DOHH2 (cell line): ENCODE measurements around the gene UBAC2.

ENCODE experiments used
- H3F3A ChIP-seq: fragments of 200-600 bp; sonication (generic), shearing (Covaris generic); 2 replicates; pipeline ENCODE4 v1.6.0; 2016; ENCODE audit warnings: antibody characterized with exemption, mild to moderate bottlenecking; ENCODE audit not compliant: control insufficient read depth, insufficient read depth
- H3K27ac ChIP-seq: fragments of 200-600 bp; sonication (generic); 2 replicates; pipeline ENCODE4 v1.5.1; 2014; ENCODE audit warnings: low read depth, mild to moderate bottlenecking, low read length, moderate library complexity
- H3K27me3 ChIP-seq: fragments of 200-600 bp; sonication (generic); 2 replicates; pipeline ENCODE4 v1.6.1; 2014; ENCODE audit warnings: mild to moderate bottlenecking, low read length, mixed read lengths; ENCODE audit not compliant: control insufficient read depth
- H3K36me3 ChIP-seq: fragments of 200-600 bp; sonication (generic); 2 replicates; pipeline ENCODE4 v1.6.1; 2014; ENCODE audit warnings: mild to moderate bottlenecking, low read length, moderate library complexity, mixed read lengths; ENCODE audit not compliant: control insufficient read depth
- H3K4me1 ChIP-seq: fragments of 200-600 bp; sonication (generic); 2 replicates; pipeline ENCODE4 v1.6.1; 2014; ENCODE audit warnings: mild to moderate bottlenecking, low read length, mixed read lengths; ENCODE audit not compliant: control insufficient read depth
- H3K4me2 ChIP-seq: fragments of 200-600 bp; sonication (generic); 2 replicates; pipeline ENCODE4 v1.6.0; 2014; ENCODE audit warnings: mild to moderate bottlenecking, low read length, moderate library complexity
- H3K4me3 ChIP-seq: fragments of 200-600 bp; sonication (generic); 2 replicates; pipeline ENCODE4 v1.5.1; 2014; ENCODE audit warnings: mild to moderate bottlenecking, low read length, mixed read lengths
- H3K79me2 ChIP-seq: fragments of 200-600 bp; sonication (generic); 2 replicates; pipeline ENCODE4 v1.6.1; 2014; ENCODE audit warnings: mild to moderate bottlenecking, low read length, mixed read lengths; ENCODE audit not compliant: control insufficient read depth
- H3K9me2 ChIP-seq: fragments of 200-600 bp; sonication (generic); replicated peaks from 2 replicates; pipeline ENCODE4 v1.6.1; 2014; ENCODE audit warnings: mild to moderate bottlenecking, low read length, mixed read lengths; ENCODE audit not compliant: control insufficient read depth
- H3K9me3 ChIP-seq: fragments of 200-600 bp; sonication (generic); 2 replicates; pipeline ENCODE4 v1.6.1; 2014; ENCODE audit warnings: antibody characterized with exemption, low read length, mixed read lengths; ENCODE audit not compliant: control insufficient read depth, insufficient read depth
- H4K20me1 ChIP-seq: fragments of 200-600 bp; sonication (generic); 2 replicates; pipeline ENCODE4 v1.6.0; 2014; ENCODE audit warnings: low read depth, mild to moderate bottlenecking, antibody characterized with exemption, low read length, moderate library complexity; ENCODE audit not compliant: control insufficient read depth, insufficient read depth
- EZH2phosphoT487 ChIP-seq: fragments of 200-600 bp; sonication (generic); IDR thresholded peaks from 2 replicates; pipeline ENCODE4 v1.6.1; 2017; ENCODE audit warnings: borderline replicate concordance, mild to moderate bottlenecking, antibody characterized with exemption, low read length, moderate library complexity, mixed read lengths
- TF ChIP-seq, protein P1 (sequence below): fragments of 200-600 bp; sonication (generic); IDR thresholded peaks from one replicate; pipeline ENCODE4 v1.5.1; 2014; ENCODE audit warnings: antibody characterized with exemption, mild to moderate bottlenecking, low read depth, low read length; ENCODE audit not compliant: poor library complexity, severe bottlenecking

The UBAC2 gene

DNA sequence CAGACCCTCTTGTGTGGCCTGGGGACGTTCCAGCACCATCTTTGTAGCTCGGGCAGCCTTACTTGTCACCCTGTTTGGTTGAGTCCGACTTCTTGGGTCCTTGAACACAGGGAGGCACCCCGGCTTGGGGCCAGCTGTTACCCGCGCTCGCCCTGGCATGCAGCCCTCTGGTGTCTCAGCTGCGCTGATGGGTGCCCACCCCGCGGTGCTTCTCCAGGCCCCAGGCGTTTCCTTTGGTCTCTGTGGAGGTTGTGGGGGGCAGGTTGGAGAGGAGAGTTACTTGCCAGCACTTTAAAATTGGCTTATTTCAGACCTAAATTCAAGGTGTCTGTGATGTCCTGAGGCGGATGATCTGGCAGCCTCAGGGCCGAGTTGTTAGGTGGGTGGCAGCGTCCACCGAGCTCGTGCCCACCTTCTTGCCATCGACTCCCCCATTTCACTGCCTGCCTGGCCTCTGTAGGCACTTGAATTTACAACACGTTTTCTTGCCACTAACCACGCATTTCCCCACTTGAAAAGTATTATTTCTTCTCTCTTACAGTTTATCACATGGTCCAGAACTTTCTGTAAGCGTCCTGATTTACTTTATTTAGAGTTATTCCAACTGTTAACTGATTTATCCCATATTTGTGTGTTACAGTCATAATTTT, 16.9 kb downstream of the UBAC2 start:
- peaks cover 97% of the 10 kb centered on the region for H3K79me2 ChIP-seq
- no peaks in the 10 kb centered on the region for H3K9me3 ChIP-seq
- TF ChIP-seq, protein P1, sequence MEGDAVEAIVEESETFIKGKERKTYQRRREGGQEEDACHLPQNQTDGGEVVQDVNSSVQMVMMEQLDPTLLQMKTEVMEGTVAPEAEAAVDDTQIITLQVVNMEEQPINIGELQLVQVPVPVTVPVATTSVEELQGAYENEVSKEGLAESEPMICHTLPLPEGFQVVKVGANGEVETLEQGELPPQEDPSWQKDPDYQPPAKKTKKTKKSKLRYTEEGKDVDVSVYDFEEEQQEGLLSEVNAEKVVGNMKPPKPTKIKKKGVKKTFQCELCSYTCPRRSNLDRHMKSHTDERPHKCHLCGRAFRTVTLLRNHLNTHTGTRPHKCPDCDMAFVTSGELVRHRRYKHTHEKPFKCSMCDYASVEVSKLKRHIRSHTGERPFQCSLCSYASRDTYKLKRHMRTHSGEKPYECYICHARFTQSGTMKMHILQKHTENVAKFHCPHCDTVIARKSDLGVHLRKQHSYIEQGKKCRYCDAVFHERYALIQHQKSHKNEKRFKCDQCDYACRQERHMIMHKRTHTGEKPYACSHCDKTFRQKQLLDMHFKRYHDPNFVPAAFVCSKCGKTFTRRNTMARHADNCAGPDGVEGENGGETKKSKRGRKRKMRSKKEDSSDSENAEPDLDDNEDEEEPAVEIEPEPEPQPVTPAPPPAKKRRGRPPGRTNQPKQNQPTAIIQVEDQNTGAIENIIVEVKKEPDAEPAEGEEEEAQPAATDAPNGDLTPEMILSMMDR = no peak
- TF ChIP-seq EZH2phosphoT487 = no peak
- no peak overlapping the region for H3K4me3 ChIP-seq
- H3K27me3 ChIP-seq = no peaks in the 10 kb centered on the region
- no peak overlapping the region for H3K27ac ChIP-seq
- H3F3A ChIP-seq = no peaks in the 10 kb centered on the region
- no peaks in the 10 kb centered on the region for H3K9me2 ChIP-seq
- no peak overlapping the region for H3K4me2 ChIP-seq
- H3K4me1 ChIP-seq = peaks cover 53% of the 10 kb centered on the region
- H3K36me3 ChIP-seq = peaks cover 12% of the 10 kb centered on the region
- peaks cover 32% of the 10 kb centered on the region for H4K20me1 ChIP-seq

DNA sequence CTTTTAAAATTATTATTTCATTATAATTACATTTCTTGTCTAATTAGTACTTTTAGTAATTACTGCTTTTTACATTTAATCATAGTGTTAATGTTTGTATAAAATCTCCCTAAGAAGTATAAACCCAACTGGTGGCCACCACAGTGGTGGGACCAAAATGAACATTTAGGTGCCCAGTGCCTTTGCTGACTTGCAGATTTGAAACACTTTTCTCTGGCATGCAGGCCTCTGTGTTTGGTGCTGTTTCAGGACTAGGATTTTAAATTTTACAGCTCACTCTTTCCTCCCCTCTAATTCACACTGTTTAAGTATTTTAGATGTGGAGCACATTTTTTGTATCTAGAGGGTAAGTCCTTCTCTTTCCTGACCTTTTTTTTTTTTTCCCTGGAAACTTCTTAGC, 17.5 kb downstream of the UBAC2 start:
- Histone ChIP-seq H3K27me3 (no peaks in the 10 kb centered on the region), H3K4me1 (peaks cover 59% of the 10 kb centered on the region), H4K20me1 (peaks cover 36% of the 10 kb centered on the region), H3K9me2 (no peaks in the 10 kb centered on the region), H3F3A (0 out of 2 replicates have a peak, but pooled peaks cover 2% of the 10 kb centered on the region), H3K79me2 (peaks cover 97% of the 10 kb centered on the region), H3K4me3 (no peak overlapping the region), H3K9me3 (no peaks in the 10 kb centered on the region), H3K27ac (no peak overlapping the region), H3K4me2 (no peak overlapping the region), H3K36me3 (peaks cover 12% of the 10 kb centered on the region)
- TF ChIP-seq, protein P1 = no peak
- no peak for TF ChIP-seq EZH2phosphoT487

DNA sequence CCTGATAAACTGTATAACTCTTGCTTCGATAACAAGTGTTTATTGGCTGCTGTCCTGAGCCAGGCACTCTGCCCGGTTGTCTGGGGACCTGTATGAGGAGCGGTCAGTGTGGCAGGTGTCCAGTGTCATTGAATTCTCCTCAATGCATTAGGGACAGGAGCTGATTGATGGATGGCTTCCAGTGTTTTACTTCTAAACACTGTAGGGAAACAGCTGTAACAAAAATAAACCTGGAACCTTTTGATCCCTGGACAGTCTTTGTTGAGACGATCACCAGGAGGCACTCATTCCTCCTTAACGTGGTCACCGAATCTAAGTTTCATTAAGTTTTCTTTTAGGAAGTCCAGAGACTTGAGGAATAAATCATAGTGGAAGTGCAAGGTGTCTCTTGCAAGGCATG, 17.9 kb downstream of the UBAC2 start:
- Histone ChIP-seq H3K4me2 (no peak overlapping the region), H3K27ac (no peak overlapping the region), H4K20me1 (peaks cover 37% of the 10 kb centered on the region), H3K36me3 (peaks cover 12% of the 10 kb centered on the region), H3K4me1 (peaks cover 63% of the 10 kb centered on the region), H3K4me3 (no peak overlapping the region), H3K79me2 (peaks cover 97% of the 10 kb centered on the region), H3F3A (0 out of 2 replicates have a peak, but pooled peaks cover 2% of the 10 kb centered on the region), H3K27me3 (no peaks in the 10 kb centered on the region), H3K9me3 (no peaks in the 10 kb centered on the region), H3K9me2 (no peaks in the 10 kb centered on the region)
- TF ChIP-seq, protein P1 = no peak
